Coronary artery (tissue), 2 donors: ENCODE data around the gene SP140L.
"Not testable (repeated sequence)": the region's sequence is repeated elsewhere in the genome, so short reads cannot be mapped to it uniquely, and the experiment has no call there.

Experiments
- DNase-seq: peaks from one replicate; pipeline ENCODE4 v3.0.0-alpha.2; 2017; ENCODE audit warnings: low spot score
- H3K27ac ChIP-seq, 2 donors: fragments of 200-600 bp; sonication (generic); one replicate each; pipeline ENCODE4 v1.5.1; 2016 to 2019
- H3K4me3 ChIP-seq: fragments of 200-600 bp; sonication (generic); 2 replicates; pipeline ENCODE4 v1.5.1; 2016; ENCODE audit warnings: mild to moderate bottlenecking, moderate library complexity
- CTCF ChIP-seq: fragments of 200-600 bp; sonication (generic); IDR thresholded peaks from one replicate; pipeline ENCODE4 v1.5.1; 2019; ENCODE audit warnings: antibody characterized with exemption

SP140L gene

GRCh38 chr2:230384986-230385385, 58.0 kb downstream of the SP140L start:
- no peak for TF ChIP-seq CTCF
- DNase-seq, result no peak
- Histone ChIP-seq H3K27ac (no peak overlapping the region), H3K4me3 (no peak overlapping the region)

GRCh38 chr2:230394301-230394700, 67.3 kb downstream of the SP140L start:
- DNase-seq, result no peak
- no peak for TF ChIP-seq CTCF
- no peak overlapping the region for H3K27ac ChIP-seq
- H3K4me3 ChIP-seq, result no peak overlapping the region

GRCh38 chr2:230398698-230399097, 71.7 kb downstream of the SP140L start:
- not testable (repeated sequence) for H3K4me3 ChIP-seq, H3K27ac ChIP-seq, DNase-seq

- Histone ChIP-seq H3K27ac (no peak overlapping the region), H3K4me3 (no peak overlapping the region)
- DNase-seq, result no peak
- no peak for TF ChIP-seq CTCF
Observed at GRCh38 chr2:230400041-230400440, 73.0 kb downstream of the SP140L start.

- Histone ChIP-seq H3K4me3 (no peak overlapping the region), H3K27ac (no peak overlapping the region)
- no peak for TF ChIP-seq CTCF
- no peak for DNase-seq
Observed at GRCh38 chr2:230400454-230400853, 73.5 kb downstream of the SP140L start.

GRCh38 chr2:230401026-230401425, 74.0 kb downstream of the SP140L start:
- not testable (repeated sequence) for H3K4me3 ChIP-seq, H3K27ac ChIP-seq, DNase-seq

GRCh38 chr2:230403746-230404145, 76.8 kb downstream of the SP140L start:
- DNase-seq, result no peak
- Histone ChIP-seq H3K4me3 (no peak overlapping the region), H3K27ac (no peak overlapping the region)
- no peak for TF ChIP-seq CTCF

- DNase-seq, result no peak
- TF ChIP-seq CTCF, result no peak
- H3K4me3 ChIP-seq, result no peak overlapping the region
- H3K27ac ChIP-seq, result no peak overlapping the region
Observed at GRCh38 chr2:230405824-230406223, 78.8 kb downstream of the SP140L start.
